Muscle layer of colon (tissue), 2 donors: ENCODE results near the gene UCP2.

Source experiments
- H3K27ac ChIP-seq: one replicate; pipeline ENCODE4 v1.7.0; 2013; ENCODE audit warnings: low read depth, mild to moderate bottlenecking, low read length, moderate library complexity
- H3K27me3 ChIP-seq, 2 donors: one replicate each; pipeline ENCODE4 v1.7.0; 2013; ENCODE audit warnings: low read length in 2 of 2, mild to moderate bottlenecking in 2 of 2; ENCODE audit not compliant: insufficient read depth in 2 of 2, control insufficient read depth in 1 of 2
- H3K36me3 ChIP-seq: one replicate; pipeline ENCODE4 v1.7.0; 2013; ENCODE audit warnings: mild to moderate bottlenecking, low read length; ENCODE audit not compliant: insufficient read depth
- H3K4me1 ChIP-seq: one replicate; pipeline ENCODE4 v1.7.0; 2013; ENCODE audit warnings: mild to moderate bottlenecking, low read length; ENCODE audit not compliant: insufficient read depth
- H3K4me3 ChIP-seq, 2 donors: one replicate each; pipeline ENCODE4 v1.7.0; 2013; ENCODE audit warnings: low read length in 2 of 2, low read depth in 1 of 2, mild to moderate bottlenecking in 1 of 2, moderate library complexity in 1 of 2
- H3K9ac ChIP-seq: one replicate; pipeline ENCODE4 v1.7.0; 2013; ENCODE audit warnings: low read length
- H3K9me3 ChIP-seq: one replicate; pipeline ENCODE4 v1.7.0; 2013; ENCODE audit warnings: mild to moderate bottlenecking, low read length
- donor health status: abdominal sarcoma.
- donor health status: Adenocarcinoma of cecum.

The UCP2 gene

DNA sequence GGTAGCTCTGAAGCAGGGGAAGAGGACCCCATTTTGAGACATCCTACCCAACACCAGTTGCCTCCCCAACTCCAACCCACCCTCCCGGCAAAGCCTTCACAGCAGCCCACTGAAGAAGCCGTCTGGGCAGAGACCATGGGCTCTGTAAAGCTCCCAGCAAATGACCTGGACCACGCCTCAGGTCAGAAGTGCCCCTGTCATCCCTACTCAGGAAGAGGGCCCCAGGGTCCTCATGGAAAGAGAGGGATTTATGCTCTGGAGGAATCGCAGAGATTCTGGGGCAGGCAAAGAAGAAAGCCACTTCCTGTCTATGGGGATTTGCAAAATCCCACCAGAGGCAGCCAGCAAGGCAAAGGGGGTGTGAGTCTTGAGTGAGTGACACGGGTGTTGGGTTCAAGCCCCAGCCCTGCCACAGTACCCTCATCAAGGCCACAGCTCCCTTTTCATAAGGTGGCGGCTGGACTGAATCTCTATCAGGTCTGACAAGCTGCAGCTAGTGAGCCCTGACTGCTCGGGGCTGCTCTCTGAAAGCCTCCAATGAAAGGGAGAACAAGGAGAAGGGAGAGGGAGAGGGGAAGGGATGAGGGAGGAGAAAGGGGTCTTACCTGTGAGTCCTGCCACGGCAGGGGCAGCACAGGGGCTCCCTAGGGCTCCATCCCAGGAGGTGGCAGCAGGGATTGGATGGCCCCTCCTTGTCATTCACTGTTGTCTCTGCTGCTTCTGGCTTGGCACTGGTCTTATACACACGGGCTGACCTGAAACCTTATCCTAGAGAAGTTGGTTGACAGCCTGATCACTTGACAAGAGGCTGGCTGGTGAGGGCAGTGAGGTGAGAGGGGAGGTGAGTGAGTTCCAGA is 26.0 kb upstream of the UCP2 start, which contains the start of gene UCP3:
Gene UCP3 (minus strand): TSS at position 713 of the 857 bp plus-strand sequence. CDS start 2,043 bp downstream, outside the sequence.
- no peak within 1 kb of the TSS for H3K9ac ChIP-seq
- no peaks in the 10 kb centered on the region for H3K36me3 ChIP-seq
- no peak within 1 kb of the TSS for H3K4me3 ChIP-seq
- no peaks in the 10 kb centered on the region for H3K9me3 ChIP-seq
- H3K4me1 ChIP-seq, result no peaks in the 10 kb centered on the region
- H3K27me3 ChIP-seq, result no peaks in the 10 kb centered on the region
- no peak within 1 kb of the TSS for H3K27ac ChIP-seq

DNA sequence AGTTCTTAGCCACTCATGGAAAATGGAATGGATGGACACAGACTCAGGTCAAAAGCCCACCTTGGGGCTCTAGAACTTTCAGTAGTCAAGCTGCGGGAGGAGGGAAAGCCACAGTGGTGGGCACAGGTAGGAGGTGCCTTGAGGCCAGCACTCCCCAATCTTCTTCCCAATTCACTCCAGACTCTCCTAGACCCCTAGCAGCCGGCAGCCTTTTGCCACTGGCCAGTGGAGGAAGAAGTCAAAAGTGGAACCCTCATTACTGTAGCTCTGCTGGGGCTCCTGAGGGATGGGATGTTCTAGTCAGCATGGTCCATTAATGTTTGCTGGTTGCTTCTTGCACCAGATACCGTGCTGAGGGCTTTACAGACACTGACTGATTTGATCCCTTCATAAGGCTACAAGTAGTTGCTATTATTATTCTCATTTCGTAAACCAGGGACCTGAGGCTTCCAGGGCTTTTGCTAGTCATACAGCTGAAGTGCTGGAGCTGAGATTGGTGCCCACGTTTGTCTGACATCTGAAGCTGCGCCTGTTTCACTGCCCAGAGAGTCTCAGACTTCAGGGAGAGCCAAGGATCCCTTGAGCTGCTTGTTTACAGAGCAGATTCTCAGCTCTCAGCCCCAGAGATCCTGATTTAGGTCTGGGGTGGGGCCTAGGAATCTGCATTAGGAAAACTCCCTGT is 25.2 kb upstream of the UCP2 start:
- H3K36me3 ChIP-seq, result no peaks in the 10 kb centered on the region

GRCh38 chr11:74006743-74007304 is 24.2 kb upstream of the UCP2 start:
- Histone ChIP-seq H3K27ac (no peak overlapping the region), H3K9ac (no peak overlapping the region), H3K27me3 (no peaks in the 10 kb centered on the region), H3K4me3 (no peak overlapping the region), H3K9me3 (no peaks in the 10 kb centered on the region), H3K36me3 (no peaks in the 10 kb centered on the region), H3K4me1 (no peaks in the 10 kb centered on the region)

More for the DNA sequence above, 25.2 kb upstream of the UCP2 start:
- Histone ChIP-seq H3K27me3 (no peaks in the 10 kb centered on the region), H3K27ac (no peak overlapping the region), H3K4me3 (no peak overlapping the region), H3K4me1 (no peaks in the 10 kb centered on the region), H3K9ac (no peak overlapping the region), H3K9me3 (no peaks in the 10 kb centered on the region)

DNA sequence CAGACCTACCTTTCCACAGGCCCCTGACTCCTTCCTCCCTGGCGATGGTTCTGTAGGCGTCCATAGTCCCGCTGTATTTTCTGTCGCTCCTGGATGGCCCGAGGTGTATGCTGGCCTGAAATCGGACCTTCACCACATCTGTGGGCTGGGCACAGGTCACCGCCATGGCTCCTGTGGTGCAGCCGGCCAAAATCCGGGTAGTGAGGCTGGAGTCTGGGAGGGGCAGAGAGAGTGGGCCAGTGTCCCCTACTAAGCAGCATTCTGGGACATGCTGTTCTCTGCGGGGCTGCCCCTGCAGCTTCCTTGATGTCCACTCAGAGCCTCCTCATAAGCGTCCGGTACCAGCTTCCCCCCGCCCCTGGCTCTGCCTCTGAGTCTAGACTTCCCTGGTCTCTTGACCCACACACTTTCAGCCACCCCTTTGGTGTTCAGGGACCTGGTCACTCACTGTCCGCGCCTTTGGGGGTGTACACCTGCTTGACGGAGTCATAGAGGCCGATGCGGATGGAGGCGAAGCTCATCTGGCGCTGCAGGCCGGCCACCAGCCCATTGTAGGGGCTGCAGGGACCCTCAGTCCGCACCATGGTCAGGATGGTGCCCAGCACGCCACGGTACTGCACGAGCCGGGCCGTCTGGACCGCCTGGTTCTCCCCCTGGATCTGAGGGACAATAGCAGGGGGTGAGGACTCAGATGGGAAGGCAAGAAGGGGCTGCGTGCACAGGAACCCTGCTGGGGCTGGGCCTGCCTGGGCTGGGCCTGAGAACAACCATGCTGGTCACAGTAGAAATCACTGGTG is 23.3 kb upstream of the UCP2 start:
- Histone ChIP-seq H3K27ac (no peak overlapping the region), H3K4me1 (no peaks in the 10 kb centered on the region), H3K36me3 (no peaks in the 10 kb centered on the region), H3K27me3 (no peaks in the 10 kb centered on the region), H3K4me3 (no peak overlapping the region), H3K9me3 (no peaks in the 10 kb centered on the region), H3K9ac (no peak overlapping the region)

- Histone ChIP-seq H3K4me1 (no peaks in the 10 kb centered on the region), H3K9me3 (no peaks in the 10 kb centered on the region), H3K9ac (no peak overlapping the region), H3K27me3 (no peaks in the 10 kb centered on the region), H3K4me3 (no peak overlapping the region), H3K27ac (no peak overlapping the region), H3K36me3 (no peaks in the 10 kb centered on the region)
These were observed 22.3 kb upstream of the UCP2 start for GRCh38 chr11:74004759-74005615.

GRCh38 chr11:74004046-74004695 is 21.5 kb upstream of the UCP2 start:
- no peak overlapping the region for H3K9ac ChIP-seq
- no peaks in the 10 kb centered on the region for H3K36me3 ChIP-seq
- no peak overlapping the region for H3K4me3 ChIP-seq
- H3K27ac ChIP-seq, result no peak overlapping the region
- H3K27me3 ChIP-seq, result no peaks in the 10 kb centered on the region
- H3K4me1 ChIP-seq, result no peaks in the 10 kb centered on the region
- no peaks in the 10 kb centered on the region for H3K9me3 ChIP-seq

DNA sequence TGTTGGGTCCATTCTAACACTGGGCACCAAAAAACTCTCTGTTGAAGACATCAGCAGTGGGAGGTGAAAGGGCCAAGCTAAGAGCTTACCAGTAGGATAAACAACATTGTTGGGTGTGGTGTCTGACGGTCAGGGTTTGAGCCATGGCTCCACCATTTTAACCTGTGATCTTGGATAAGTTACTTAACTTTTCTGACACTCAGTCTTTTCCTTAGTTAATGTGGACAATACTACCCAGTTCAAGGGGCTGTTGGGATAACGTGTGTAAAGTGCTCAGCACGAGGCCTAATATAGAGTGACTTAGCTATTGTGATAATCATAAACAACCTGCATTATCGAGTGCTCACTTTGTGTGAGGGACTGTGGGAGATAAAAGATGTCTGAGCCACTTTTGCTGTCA is 20.2 kb upstream of the UCP2 start:
- no peaks in the 10 kb centered on the region for H3K9me3 ChIP-seq
- no peak overlapping the region for H3K4me3 ChIP-seq
- H3K27ac ChIP-seq, result no peak overlapping the region
- no peak overlapping the region for H3K9ac ChIP-seq
- H3K27me3 ChIP-seq, result no peaks in the 10 kb centered on the region
- H3K4me1 ChIP-seq, result no peaks in the 10 kb centered on the region
- no peaks in the 10 kb centered on the region for H3K36me3 ChIP-seq

DNA sequence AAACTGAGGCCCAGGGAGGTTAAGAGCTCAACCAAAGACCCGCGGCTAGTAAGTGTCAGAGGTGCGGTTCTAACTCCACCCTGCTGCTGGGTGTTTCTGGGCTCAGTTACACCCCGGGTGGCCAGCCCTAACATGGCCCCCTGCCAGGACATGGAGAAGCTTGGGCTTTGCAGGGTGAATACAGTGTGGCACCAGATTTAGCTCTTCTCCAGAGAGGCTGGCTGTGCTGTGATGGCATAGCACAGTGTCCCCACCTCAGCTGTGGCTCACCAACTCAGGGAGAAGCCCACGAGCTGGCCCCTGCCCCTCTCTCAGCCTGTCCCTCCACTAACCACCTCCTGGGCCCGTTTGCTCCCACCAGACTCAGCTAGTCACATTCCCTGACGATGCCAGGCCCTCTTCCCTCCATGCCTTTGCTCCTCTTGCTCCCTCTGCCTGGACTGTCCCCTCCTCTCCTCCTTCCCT is 19.2 kb upstream of the UCP2 start:
- no peak overlapping the region for H3K9ac ChIP-seq
- no peak overlapping the region for H3K27ac ChIP-seq
- H3K36me3 ChIP-seq, result no peaks in the 10 kb centered on the region
- no peaks in the 10 kb centered on the region for H3K4me1 ChIP-seq
- H3K4me3 ChIP-seq, result no peak overlapping the region
- H3K27me3 ChIP-seq, result no peaks in the 10 kb centered on the region
- H3K9me3 ChIP-seq, result no peaks in the 10 kb centered on the region

DNA sequence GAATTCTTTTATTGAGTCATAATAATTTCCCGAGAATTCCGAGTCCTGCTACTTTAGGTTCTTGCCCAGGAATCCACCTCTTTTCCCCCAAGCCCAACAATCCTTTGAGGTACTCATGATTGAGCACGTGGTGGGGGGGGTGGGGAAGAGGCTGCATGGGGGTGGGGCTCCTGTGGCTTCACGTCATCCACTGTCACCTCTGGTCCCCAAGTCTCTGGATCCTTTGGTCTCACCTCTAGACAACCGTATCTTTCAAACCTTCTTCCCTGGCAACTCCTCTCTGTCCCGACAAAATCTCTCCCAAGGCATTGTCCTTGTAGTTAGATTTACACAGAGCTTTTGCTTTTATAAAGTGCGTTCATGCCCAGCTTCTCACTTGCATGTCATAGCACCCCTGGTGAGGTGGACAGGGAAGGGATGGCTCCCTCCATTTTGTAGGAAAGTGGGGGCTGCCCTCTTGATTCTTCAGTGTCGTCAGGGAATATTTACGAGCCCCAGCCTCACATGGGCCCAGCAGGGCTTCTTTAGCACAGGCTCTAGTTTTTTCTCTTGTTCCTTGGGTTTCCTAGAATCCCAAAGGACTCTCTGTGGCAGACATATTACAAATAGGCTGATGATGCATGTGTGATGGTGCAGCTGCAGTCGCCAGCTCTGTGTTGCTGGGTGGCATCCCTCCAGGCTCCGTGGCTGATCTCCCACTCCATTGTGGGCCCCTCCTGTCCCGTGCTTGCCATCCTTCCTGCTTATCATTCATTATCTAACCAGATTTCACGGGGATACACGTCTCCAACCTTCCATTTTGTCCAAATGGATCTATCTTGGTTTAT is 17.9 kb upstream of the UCP2 start:
- Histone ChIP-seq H3K4me1 (no peaks in the 10 kb centered on the region), H3K36me3 (no peaks in the 10 kb centered on the region), H3K27me3 (no peaks in the 10 kb centered on the region), H3K9me3 (no peaks in the 10 kb centered on the region), H3K4me3 (no peak overlapping the region), H3K27ac (no peak overlapping the region), H3K9ac (no peak overlapping the region)
